Measurements from ENCODE around the gene POLR2F.

POLR2F gene

GRCh38 chr22:37959231-37959825 lies 5.8 kb downstream of the POLR2F start:
- TF ChIP-seq CTCF (IDR thresholded peaks at IDR 0.05; ENCODE audit: low read depth, low read length): no peak
- H3K4me3 ChIP-seq (ENCODE audit: low read depth, low read length): no peak overlapping the region

- TF ChIP-seq CTCF (IDR thresholded peaks at IDR 0.05; ENCODE audit: low read depth, low read length): no peak
- H3K4me3 ChIP-seq (ENCODE audit: low read depth, low read length): no peak overlapping the region
These were observed 7.6 kb downstream of the POLR2F start for GRCh38 chr22:37961062-37961461.

GRCh38 chr22:37965940-37966664 lies 12.6 kb downstream of the POLR2F start:
- H3K4me3 ChIP-seq (ENCODE audit: low read depth, low read length): no peak overlapping the region
- no peak for TF ChIP-seq CTCF (IDR thresholded peaks at IDR 0.05; ENCODE audit: low read depth, low read length)

GRCh38 chr22:37967147-37967546 lies 13.6 kb downstream of the POLR2F start:
- H3K4me3 ChIP-seq (ENCODE audit: low read depth, low read length): no peak overlapping the region
- no peak for TF ChIP-seq CTCF (IDR thresholded peaks at IDR 0.05; ENCODE audit: low read depth, low read length)

- H3K4me3 ChIP-seq (ENCODE audit: low read depth, low read length): no peak overlapping the region
These were observed 14.3 kb downstream of the POLR2F start for GRCh38 chr22:37967637-37968451.

GRCh38 chr22:37968452-37969251 lies 15.2 kb downstream of the POLR2F start:
- no peak overlapping the region for H3K4me3 ChIP-seq (ENCODE audit: low read depth, low read length)
- no peak for TF ChIP-seq CTCF (IDR thresholded peaks at IDR 0.05; ENCODE audit: low read depth, low read length)

More at GRCh38 chr22:37967637-37968451, 14.3 kb downstream of the POLR2F start:
- no peak for TF ChIP-seq CTCF (IDR thresholded peaks at IDR 0.05; ENCODE audit: low read depth, low read length)

Measured in WI38 (cell line).